Activated CD8-positive, alpha-beta memory T cell treated with anti-CD3 and anti-CD28 coated beads, Interleukin-2, amount 50 U/mL, for 48 hours (primary cell): Measurements from ENCODE around the gene PRR33.

ENCODE experiments used
- DNase-seq: peaks from one replicate; pipeline ENCODE4 v3.0.0-alpha.2; 2020

PRR33 gene

DNA sequence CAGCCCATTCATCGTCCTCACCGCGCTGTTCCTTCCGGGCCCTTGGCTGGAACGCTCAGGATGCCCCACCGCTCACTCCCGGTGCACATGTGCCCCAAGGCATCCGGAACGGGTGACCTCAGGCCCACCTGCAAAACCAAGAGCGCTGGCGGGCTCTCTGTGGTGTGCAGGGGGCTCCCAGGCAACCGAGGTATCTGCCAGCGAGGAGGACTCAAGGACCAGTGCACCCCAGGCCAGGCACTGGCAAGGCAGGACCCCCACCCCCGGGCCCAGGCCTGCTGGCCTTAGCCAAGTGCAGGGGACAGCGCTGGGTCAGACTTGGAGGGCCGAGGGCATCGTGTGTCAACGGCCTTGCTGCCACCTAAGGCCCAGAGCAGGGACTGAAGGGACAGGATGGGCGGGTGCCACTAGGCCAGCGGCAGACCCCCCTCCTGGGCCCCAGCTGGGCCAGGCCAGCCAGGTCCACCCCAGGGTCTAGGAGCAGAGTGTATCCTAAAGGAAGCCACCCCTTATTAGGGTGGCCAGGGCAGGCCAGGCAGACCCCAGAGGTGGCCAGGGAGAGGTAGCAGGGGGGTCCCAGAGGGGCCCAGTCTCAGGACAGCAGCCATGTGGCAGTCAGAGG lies 36.3 kb upstream of the PRR33 start:
- DNase-seq: no peak

DNA sequence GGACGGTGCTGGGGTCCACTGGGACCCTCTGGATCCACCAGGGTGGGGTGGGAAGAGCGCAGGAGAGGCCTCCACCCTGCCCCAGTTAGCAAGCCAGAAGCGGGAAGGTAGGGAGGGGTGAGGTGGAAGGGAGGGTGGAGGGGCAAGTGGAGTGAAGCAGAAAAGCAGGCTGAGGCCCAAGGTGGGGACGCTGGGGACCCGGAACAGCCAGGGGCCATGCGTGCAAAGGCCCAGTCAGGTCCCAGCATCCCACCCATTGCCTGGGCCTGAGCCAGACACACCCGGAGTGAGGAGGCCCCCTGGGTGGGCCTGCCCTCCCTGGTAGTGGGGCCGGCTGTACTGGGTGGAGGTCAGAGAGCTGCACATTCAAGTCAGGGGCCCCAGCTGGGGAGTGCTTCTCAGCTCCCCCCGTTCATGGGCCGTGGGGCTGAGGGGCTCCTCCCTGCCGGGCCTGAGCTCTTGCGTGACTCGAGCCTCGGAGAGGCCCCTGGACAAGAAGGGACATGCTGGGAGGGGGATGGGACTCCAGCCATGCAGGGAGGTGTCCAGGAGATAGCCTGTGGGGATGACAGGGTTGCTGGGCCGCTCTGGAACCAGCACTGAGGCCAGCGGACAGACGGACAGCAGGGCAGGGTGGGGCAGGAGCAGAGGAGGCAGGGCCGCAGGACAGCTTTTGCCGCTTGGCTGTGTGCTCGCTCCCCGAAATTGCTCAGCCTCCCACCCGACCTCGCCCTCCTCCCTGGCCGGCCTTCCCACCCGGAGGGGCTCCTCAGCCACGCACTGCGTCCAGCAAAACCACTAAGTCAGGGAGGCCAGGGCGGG lies 35.5 kb upstream of the PRR33 start:
- DNase-seq: no peak

DNA sequence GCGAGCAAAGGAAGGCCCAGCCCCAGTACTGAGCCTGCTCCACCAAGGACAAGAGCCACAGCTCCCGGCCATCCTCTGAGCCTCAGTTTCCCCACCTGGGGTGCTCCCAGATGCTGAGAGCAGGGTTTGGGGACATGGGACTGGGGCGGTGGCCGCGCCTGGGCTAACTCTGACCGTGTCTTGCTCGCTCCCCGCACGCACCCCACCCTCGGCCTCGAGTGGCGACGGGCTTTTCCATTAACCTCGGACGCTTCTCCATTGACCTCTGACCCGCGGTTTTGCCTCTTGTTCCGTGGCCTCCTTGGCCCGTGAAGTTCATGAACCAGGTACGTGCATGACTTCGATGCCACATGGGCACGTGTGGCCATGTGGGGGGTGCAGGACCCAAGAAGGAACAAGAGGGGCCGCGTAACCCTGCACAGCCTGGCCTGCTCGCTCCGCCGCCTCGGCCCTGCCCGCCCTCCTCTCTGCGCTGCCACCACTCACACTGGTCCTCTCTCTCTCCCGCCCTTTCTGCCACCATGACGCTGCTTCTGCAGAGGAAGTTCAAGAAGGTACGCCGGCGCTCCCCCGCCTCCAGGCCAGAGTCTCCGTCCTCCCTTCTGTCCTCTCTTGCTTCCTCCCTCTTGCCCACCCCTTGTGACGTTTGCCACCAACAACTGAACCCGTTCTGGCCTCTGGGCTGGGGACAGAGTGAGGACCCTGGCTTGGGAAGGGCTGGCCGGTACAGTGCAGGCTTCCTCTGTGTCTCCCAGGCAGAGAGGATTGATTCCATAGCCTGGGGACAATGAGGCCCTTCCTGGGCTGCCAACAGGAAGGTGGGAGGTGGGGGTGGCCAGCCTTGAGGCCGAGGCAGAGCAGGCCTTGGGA lies 34.7 kb upstream of the PRR33 start:
- DNase-seq: no peak

DNA sequence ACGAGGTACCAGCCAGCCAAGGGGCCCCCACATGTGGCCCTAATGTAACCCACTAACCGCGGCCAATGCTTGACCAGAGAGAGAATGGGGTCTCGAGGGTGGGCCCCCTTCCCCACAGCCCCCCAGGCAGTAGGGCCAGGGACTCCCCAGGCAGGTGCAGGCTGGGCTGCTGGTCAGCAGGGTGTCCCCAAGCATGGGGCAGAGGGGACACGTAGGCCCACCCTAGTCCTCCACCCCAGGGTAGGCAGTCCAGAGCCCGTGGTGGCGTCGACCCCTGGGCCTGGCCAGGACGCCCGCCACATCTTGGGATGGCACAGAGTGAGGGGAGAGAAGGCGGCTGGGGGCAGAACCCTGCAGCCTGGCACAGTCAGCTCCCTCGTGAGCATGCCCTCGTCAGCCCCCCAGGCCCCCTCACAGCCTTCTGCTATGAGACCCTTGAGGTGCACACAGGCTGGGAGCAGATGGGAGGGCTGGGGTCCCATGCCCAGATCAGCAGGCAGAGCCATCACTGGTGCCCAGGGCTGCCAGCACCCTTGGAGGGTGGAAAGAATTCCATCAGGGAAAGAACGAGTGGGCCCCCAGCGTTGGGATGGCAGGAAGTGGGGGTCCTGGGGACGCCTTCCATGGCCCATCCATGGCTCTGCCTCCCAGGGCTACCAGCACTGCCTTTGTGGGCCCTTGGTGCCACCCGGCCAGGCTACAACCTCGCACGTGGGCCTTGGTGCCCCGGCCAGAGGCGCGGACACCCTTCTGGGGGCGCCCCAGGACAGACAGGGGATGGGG lies 33.9 kb upstream of the PRR33 start:
- no peak for DNase-seq

DNA sequence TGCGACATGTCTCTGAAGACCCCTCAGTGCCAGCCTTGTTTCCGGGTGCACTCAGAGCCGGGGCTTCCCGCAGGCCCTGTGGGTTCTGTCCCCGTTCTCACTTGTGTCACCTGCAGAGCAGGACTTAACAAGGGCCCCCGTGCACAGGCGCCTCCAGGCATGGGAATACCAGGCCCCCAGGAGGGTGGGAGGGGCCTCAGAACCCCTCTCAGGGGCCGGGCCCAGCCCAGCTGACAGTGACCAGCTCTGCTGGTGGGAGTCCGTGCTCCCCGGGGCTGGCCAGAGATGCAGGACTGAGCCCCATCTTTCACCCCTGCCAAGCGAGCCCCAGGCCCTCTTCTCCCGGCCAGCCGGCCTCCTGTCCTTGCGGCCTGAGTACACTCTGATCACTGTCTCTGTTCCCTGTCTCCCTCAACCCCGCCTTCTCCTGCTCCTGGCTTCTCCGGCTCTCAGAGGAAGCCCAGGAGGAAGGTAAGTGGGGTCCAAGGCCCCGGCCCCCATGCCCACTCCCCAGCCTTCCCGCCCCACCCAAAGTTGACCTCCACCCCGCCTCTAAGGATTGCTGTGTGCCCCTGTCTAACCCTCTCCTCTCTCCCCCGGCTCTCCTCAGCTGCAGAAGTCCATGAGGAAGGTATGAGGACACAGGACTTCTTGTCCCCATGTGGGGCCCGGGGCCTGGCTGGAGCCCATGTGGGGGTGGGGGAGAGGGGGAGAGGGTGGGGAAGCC lies 33.1 kb upstream of the PRR33 start:
- DNase-seq: no peak

DNA sequence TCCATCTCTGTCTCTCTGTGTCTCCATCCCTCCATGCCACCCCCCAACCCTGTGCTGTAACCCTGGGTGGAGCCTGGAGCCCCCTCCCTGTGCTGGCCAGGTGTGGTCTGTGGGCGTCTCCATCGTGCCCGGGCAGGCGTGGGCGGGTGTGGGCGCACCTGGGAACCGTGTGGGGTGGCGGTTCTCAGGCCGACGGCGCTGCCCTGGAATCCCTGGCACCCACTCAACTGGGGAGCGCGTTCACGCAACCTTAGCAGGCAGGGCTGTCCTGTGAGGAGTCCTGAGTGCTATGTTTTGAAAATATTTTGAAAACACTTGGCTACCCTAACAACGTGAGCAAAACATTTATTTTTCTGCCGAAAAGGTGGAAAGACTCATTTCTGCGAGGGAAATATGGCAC lies 32.5 kb upstream of the PRR33 start:
- no peak for DNase-seq

DNA sequence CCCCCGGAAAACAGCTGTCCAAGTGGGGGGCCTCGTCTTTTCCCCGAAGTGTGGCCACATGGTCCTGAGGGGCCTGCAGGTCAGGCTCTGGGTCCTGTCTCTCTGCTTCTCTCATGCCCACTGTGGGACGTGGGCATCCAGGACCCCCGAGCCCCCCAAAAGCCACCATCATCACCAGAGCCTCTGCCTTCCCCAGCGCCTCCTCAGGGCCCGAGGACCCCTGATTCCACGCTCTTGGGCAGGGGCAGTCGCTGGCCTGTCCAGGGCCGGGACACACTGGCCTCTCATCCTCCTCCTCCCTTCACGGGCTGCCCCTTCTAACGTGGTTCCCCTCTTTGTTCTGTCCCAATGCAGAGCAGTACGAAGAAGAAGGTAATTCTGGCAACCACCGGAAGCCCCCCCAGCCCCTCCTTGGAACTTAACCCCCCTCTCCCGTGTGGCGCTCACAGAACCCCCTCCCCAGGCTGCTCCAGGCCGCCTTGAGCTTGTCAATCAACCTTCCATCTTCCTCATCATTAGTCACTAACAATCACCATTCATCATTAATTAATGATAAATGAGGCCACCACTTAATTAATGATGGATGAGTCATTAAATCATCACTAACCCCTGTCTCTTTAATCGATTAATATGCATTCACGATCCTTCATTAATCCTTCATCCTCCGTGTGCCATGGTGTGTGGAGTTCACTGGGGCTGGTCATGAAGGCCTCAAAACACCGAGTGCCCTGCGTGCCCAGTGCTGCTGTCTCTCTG lies 31.7 kb upstream of the PRR33 start:
- DNase-seq: no peak

DNA sequence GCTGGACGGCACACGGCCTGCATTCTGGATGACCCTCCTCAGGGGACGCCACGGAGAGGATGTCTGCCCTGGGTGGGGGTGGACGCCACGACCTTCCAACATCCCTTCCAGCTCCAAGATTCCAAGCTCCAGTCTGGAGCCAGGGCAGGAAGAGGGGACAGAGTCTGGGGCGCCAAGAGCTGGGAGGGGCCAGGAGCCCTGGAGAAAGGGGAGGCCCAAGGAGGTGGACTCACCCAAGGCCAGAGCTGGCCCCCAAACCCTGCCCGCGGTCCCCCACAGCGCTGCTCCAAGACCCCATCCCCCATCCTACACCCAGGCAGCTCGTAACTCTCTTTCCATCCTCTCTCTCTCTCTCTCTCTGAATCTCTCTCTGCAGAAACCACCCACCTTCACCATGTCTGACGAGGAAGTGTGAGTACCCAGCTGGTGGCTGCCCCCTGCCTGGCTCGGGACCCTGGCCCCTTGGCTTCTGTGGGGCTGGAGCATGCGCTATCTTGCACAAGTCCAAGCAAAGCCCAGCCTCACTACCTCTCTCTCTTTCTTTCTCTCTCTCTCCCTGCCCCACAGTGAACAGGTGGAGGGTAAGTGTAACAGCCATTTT lies 30.9 kb upstream of the PRR33 start:
- DNase-seq: no peak

DNA sequence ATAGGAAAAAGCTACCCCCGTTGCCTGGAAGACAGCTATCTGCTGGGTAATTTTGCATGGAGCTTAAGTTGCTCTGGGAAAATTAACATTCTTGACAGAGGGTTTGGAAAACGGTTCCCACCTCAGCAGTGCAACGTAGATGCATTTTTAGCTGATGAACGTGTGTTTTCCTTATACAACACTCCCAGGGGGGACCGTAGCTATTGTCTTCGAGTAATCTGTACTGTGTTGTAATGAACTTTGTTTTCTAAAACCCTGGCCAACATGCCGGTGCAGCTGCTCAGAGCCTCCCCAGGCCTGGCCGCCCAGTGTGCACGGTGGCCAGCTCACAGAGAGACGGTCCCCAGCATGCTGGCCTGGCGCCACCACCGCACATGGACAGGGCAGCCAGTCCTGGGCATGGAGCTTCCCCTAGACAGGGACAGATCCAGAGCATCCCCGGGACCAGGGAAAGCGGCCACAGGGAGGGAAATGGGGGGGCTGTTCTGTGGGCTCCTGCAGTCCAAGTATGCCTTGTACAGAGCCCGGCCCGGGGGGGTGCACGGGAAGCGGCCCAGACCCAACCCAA lies 30.0 kb upstream of the PRR33 start:
- no peak for DNase-seq

DNA sequence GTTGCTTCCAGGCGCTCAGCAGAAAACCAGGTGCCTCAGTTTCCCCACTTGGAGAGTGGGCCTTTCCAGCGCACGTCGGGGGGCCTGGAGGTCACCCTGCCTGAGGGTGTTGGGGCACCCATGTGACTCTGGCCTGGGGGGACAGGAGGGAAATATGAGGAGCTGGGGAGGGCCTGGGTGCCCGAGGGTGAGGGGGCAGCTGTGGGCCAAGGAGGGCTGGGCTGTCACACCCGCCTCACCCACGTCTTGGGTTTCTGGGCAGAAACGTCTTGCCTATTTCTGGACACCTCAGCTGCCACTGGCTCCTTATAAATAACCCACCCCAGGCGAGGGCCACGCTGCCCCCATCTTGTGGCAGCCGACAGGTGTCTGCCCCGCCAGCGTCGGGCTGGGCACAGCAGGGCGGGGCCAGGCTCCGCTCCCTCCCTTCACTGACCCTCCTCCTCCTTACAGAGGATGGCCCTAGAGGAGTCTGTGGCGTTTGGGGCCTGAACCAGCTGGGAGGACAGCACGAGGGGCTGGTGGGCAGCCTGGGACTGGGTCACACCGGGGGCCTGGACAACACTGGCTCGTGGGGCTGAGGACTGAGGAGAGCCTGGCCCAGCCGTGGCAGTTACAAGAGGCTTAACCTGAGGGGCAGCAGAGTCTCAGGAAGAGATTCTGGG lies 29.3 kb upstream of the PRR33 start:
- no peak for DNase-seq

DNA sequence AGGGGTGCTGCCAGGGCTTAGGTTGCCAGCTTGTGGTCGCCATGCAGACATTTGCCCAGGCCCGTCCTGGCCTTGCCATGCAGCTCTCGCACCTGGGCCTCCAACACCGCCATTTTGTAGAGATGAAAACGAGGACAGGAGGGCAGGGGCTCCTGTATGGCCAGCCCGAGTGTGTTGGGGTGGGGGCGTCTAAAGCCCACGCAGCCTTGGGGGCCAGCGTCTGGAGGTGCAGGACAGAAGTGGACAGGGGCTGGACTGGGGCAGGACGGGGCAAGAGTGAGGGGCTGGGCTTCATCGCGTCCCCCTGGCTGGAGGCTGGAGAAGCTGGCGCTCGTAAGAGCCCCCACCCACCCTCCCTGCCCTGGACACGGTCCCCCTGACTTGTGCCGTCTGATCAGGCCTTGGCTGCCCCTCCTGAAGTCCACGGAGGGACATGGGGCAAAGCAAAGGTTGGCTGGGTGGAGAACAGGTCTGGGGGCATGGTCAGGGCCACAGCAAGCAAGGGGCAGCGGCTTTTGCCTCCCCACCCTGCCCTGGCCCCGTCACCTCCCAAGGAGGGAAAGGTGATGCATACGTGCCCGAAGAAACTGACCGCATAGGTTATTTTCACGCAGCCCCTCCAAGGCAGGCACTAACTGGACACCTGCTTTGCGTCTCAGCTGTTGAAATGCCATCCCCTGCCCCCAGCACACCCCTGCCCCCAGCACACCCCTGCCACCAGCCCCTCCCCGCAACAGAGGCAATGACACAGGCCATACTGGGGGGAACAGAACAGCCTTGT lies 28.6 kb upstream of the PRR33 start:
- DNase-seq: no peak

DNA sequence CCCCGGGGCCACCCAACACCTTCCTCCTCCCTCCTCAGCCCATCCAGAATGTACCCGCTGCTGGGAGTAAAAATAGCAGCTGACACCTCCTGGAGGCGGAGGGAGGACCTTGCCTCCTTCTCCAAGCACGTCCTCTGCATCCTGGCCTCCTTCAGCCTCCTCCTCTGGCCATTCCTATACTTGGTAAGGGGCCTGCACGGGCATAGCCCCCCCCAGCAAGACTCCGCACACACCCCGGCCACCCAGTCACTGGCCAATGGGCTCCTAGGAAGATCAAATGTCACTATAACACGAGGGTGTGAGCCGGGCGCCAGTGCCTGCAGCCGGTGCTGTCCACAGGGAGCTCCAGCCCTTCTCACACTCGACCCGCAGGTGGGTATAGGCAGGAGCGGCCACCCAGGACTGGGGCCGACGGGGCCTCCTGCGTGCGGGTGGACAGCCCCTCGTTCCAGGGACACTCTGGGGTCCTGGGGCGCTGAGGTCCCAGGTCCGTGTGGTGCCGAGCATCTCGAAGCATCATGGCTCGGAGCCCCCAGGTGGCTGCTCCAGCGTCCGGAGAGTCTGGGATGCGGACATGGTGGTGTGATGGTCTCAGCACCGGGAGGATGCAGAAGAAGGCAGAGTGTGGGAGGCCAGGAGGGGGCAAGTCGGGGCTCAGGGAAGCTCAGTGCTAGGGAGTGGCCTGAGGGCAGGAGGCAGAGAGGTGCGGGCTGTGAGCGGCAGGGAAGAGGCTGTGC lies 27.9 kb upstream of the PRR33 start, which contains the start of gene TNNT3:
TNNT3 (plus strand) TSS at position 313 of the 737 bp plus-strand sequence. CDS start 3,172 bp downstream, outside the sequence.
- no peak for DNase-seq

DNA sequence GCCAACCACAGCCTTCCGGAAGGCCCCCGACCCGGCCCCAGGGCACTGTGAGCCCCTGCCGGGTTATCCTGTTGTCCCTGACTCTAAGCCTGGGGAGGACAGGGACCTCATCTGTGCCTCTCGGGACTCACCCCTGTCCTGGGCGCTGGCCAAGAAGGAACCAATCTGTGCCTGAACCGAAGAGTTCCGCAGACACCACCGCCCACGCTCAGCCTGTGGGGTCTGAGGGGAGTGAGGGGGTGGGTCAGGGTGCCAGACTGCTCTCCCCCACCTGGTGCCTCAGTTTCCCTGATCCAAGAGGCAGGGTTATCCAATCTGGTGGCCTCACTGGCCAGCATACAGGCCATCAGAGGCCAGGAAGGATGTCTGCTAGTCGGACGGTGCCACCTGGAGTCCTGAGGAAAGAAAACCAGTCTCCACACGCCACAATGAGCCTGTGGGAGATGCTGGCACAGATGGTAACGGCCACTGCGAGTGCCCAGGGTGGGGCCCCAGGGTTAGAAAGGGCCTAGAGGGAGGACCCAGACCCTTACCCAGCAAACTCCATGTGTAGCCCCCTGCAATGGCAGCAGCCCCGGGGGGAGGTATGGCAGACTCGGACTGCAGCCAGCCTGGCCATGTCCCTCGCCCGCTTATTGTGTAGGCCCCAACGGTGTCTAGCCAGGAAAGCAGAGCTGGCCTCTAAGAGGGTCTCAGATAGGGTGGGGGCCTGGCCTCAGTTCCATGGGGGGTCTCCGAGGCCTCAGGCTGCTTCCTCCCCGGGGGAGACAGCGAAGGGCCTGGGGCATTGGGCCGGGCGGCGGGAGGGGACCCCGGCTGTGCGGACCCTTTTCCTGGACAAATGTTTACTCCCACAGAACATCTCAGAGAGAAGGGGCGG lies 27.0 kb upstream of the PRR33 start:
- DNase-seq: no peak

DNA sequence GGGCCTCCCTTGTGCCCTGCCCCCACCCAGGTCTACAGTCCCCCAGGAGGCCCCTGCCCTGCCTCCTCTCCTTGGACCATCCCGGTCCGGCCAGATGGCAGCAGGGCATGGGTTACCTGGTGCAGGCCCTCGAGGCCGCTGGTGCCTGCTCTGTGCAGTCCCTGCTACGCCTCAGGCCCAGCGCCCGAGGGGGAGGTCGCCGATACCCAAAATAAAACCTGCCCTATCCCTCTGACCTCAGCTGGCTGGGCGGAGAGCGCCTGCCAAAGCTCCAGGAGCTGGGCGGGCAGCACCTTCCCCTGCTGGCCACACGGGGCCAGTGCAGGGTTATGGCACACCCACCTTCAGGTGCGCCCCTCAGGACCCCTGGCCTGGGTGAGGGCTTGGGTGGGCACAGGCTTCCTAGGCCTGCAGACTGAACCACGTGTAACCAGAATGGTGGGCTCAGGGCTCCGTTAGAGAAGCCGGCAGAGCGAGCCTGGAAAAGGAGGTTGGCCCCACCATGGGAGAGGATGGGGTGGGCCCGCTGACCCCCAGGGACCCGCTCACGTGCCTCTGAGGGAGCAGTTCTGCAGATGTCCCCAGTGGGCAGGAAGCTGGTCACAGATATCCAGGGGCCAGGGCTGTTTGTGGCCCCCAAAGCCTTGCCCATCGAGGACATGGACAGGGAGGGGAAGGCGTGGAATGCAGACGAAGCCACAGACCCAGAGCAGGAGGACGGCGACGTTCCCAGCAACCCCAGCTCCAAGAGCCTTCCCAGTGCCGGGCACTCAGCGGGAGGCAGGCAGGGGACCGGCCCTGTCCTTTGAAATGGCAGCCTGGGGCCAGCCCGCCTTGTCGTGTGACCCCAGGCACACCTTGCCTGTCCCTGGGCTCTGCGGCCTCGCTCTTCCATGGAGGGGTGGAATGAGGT lies 26.1 kb upstream of the PRR33 start:
- DNase-seq: no peak

DNA sequence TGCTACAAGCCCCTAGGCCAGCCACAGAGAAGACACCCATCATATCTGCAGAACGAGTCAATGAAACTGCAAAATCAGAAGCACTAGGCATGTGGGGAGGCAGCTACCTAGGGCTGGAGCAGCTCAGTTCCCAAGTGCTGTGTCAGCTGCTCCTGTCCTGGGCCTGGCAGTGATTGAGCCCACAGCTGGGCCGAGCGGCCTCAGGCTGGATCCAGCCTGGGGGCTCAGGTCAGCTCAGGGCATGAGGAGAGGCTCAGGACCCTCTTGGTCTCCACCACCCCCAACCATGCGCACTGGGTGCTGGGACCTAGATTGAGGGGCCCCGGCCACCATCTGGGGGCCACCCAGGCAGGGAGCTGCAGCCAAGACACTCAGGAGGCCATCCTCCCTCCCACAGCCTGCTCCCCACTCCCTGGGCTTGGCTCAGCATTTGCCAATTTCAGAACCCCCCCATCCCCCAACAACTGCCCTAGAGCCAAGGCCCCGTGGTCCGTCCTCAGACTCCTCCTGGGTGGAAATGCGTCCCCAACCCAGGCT lies 25.4 kb upstream of the PRR33 start:
- no peak for DNase-seq
